AG10803 (cell line): ENCODE results near the gene PHKB.

Experiments
- DNase-seq: peaks from one replicate; pipeline ENCODE4 v3.0.0; 2010; ENCODE audit warnings: low read depth
- H3K4me3 ChIP-seq: 2 replicates; pipeline ENCODE4 v1.5.1; 2011; ENCODE audit warnings: mild to moderate bottlenecking, low read length, control low read depth
- CTCF ChIP-seq: conservative IDR thresholded peaks from 2 replicates; pipeline ENCODE4 v1.5.1; 2011; ENCODE audit warnings: mild to moderate bottlenecking, low read length, control low read depth, inconsistent platforms

The PHKB gene

GRCh38 chr16:47617732-47618131 lies 156.6 kb downstream of the PHKB start:
- no peak overlapping the region for H3K4me3 ChIP-seq
- DNase-seq, result no peak
- TF ChIP-seq CTCF, result no peak

GRCh38 chr16:47622451-47623176 lies 161.5 kb downstream of the PHKB start:
- DNase-seq, result no peak
- no peak for TF ChIP-seq CTCF
- no peak overlapping the region for H3K4me3 ChIP-seq

- TF ChIP-seq CTCF, result no peak
- no peak overlapping the region for H3K4me3 ChIP-seq
- DNase-seq, result no peak
These were observed 163.4 kb downstream of the PHKB start for GRCh38 chr16:47624563-47624962.

DNA sequence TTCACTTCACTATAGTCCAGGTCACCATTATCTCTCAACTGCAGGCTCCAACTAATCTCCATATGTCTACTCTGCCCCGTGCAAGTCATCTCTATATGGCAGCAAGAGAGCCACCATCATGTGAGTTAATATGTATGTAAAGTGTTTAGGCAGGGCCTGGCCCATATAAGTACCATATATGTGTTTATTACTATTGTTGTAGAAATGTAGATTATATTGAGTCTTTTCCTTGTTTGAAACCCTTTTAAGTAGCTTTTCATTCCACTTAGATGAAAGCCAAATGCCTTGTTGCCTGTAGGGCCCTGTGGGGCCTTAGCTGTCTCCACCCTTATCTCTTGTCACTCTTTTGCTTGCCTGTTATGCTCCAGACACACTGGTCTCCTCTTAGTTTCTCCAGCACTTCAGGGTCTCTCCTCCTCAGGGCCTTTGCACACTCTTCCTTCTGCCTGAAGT lies 164.0 kb downstream of the PHKB start:
- H3K4me3 ChIP-seq, result no peak overlapping the region
- no peak for DNase-seq
- no peak for TF ChIP-seq CTCF

DNA sequence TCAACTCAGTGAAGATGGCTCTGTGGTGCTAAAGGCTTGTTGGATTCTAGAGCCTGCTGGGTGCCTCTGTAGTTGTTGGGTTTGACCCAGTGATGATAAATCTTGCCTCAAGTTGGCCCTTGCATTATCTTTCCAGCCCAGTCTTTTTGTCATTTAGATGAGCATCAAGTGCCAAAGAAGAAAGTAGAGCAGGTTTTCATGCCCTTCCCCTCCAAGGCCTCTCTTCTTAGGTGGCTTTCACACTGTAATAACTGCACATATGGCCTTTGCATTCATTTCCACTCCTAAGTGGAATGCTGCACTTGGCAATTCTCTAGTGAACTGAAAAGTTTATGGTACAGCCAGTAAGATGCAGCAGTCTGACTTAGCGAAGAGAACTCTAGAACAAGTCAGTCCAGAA lies 165.1 kb downstream of the PHKB start:
- TF ChIP-seq CTCF, result no peak
- no peak for DNase-seq

DNA sequence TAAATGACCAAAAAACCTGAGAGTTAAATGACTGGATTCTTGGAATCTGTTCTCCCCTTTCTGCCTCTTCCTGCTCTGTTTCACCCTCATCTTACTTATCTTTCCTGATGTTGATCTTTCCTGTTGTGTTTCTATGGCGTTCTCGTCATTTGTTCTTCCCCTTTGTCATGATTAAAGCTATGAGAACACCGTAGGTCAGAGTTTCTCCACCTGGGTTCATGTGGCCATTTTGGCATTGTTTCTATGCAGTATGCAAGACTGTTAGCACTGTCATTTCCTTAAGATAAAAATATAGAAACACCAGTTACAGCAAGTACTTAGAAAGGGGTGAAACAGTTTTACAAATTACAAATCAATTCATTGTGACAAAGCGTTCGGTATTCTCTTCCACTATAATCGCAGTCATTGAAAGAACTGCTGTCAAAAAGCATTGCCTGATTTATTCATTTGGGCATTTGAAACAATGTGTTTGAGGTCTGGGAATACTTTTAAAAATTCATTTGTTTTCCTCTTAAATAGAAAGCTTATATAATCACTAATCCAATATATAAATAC lies 166.0 kb downstream of the PHKB start:
- DNase-seq, result no peak
- no peak for TF ChIP-seq CTCF
- H3K4me3 ChIP-seq, result no peak overlapping the region

More for the DNA sequence above, 165.1 kb downstream of the PHKB start:
- no peak overlapping the region for H3K4me3 ChIP-seq

DNA sequence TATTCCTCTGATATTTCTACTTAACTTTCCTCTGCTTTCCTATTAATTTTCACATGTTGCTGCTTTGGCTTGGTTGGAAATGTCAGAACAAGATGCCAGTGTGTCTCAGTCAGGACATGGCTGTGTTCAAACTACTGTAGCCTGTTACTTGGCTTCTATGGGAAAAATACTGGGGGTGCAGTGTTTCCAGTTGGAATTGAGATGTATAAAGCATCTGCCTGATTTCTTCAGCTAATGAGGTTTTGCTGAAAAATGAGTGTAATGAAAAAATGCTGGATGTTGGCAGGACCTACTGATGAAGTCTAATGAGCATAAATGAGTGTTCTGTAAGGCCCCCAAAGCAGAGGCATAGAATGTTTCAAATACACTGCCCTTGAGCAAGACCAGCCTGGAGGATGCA lies 166.6 kb downstream of the PHKB start:
- no peak for DNase-seq
- TF ChIP-seq CTCF, result no peak
- H3K4me3 ChIP-seq, result no peak overlapping the region
